Activated CD8-positive, alpha-beta memory T cell treated with anti-CD3 and anti-CD28 coated beads for 48 hours (primary cell): ENCODE results near the gene SMARCA4.
"Not testable (repeated sequence)": the region's sequence is repeated elsewhere in the genome, so short reads cannot be mapped to it uniquely, and the experiment has no call there.

Experiments used
- DNase-seq, 3 experiments: peaks; one replicate each; pipeline ENCODE4 v3.0.0-alpha.2; 2020; ENCODE audit warnings: low read depth in 2 of 3, low spot score in 2 of 3

SMARCA4 gene

DNA sequence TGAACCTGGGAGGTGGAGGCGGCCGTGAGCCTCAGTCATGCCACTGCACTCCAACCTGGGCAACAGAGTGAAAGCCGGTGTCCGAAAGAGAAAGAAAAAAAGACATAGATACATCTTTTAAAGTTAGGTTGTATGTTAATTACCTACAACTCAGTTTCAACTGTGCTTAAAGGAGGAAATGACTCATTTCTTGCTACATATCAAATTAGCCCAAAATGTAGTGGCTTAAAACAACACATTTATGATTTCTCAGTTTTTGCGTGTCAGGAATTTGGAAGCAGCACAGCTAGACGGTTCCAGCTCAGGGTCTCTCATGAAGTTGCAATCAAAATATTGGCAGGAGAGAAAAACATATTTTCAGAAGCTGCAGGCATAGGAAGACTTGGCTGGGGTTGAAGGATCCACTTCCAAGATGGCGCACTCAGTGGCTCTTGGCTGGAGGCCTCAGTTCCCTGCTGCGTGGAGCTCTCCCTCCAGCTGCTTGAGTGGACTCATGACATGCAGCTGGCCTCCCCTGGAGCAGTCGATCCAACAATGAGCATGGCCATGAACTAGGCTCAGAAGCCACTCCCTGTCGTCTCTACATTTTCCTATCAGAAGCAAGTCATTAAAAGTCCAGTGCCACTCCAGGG lies 135.5 kb downstream of the SMARCA4 start:
- DNase-seq = no peak

DNA sequence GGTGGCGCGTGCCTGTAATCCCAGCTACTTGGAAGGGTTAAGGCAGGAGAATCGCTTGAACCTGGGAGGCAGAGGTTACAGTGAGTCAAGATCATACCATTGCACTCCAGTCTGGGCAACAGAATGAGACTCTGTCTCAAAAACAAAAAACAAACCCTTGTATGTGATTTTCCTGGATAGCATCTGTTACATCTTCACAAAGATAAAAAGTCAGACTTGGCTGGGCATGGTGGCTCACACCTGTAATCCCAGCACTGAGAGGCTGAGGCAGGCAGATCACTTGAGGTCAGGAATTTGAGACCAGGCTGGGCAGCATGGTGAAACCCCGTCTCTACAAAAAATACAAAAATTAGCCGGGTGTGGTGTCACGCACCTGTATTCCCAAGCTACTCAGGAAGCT lies 136.5 kb downstream of the SMARCA4 start:
- DNase-seq = not testable (repeated sequence)

DNA sequence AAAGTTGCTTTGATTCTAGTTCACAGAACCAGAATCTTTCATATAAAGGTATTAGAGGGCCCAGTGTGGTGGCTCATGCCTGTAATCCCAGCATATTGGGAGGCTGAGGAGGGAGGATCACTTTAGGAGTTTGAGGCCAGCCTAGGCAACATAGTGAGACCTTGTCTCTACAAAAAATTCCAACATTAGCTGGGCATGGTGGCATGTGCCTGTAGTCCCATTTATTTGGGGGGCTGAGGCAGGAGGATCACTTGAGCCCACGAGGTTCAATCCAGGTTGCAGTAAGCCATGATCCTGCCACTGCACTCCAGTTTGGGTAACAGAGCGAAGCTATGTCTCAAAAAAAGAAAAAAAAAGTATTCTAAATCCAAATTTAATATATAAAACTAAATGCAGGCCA lies 137.5 kb downstream of the SMARCA4 start:
- no peak for DNase-seq

DNA sequence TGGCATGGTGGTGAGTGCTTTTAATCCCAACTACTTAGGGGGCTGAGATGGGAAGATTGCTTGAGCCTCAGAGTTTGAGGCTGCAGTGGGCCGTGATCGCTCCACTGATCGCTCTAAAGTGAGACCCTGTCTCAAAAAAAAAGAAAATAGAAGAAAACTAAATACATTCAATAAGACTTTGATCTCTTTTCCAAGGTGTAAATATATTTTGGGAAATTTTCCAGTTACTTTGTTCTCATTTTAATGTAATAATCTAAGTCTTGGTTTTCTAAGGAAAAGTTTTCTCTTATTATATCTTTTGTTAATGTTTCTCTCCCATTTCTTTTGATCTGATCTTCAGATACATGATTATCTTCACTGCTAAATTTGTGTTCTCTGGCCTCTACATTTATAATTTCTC lies 138.0 kb downstream of the SMARCA4 start:
- DNase-seq = no peak

DNA sequence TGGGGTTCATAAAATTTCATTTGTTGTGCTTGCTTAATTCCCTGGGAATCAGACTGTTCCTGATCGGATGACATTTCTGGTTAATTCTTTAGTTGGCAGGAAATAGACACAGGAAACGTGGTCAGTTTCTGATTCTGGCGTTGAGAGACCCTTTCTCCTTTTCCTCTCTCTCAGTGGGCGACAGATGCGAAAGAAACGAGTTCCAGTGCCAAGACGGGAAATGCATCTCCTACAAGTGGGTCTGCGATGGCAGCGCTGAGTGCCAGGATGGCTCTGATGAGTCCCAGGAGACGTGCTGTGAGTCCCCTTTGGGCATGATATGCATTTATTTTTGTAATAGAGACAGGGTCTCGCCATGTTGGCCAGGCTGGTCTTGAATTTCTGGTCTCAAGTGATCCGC lies 139.2 kb downstream of the SMARCA4 start:
- DNase-seq = no peak

DNA sequence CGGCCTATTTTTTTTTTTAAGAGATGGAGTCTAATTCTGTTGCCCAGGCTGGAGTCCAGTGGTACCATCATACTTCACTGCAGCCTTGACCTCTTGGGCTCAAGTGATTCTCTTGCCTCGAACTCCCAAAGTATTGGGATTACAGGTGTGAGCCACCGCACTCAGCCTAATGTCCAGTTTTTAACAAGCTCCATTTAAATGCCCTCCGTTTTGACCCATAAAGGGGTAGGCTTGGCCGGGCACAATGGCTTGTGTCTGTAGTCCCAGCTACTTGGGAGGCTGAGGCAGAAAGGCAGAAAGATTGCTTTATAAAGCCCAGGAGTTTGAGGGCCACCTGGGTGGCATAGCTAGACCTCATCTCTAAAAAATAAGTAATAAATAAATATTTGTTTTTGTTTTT lies 140.2 kb downstream of the SMARCA4 start:
- DNase-seq = no peak

DNA sequence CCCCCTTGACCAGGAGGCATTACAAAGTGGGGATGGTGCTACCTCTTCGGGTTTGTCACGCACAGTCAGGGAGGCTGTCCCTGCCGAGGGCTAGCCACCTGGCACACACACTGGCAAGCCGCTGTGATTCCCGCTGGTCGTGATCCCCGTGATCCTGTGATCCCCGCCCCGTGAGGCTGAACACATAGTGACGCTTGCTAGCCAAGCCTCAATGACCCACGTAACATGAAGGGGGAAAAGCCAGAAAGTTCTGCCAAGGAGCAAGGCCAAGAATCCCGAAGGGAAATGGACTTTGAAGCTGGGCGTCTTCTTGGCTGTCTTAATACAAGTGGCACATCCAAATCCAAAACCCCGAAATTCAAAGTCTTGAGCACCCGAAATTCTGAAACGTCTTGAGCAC lies 142.1 kb downstream of the SMARCA4 start:
- DNase-seq = no peak

DNA sequence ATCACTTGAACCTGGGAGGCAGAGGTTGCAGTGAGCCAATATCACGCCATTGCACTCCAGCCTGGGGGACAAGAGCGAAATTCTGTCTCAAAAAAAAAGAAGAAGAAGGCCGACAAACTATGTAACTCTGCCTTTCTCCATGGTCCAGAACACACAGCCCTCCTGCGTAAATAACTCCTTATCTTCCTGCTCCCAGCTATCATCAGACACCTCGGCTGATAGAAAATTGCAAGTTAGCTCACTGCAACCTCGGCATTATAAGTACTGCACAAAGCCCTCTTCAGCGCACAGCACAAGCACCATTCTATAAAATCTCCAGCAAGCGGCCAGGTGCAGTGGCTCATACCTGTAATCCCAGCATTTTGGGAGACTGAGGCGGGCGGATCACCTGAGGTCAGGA lies 142.8 kb downstream of the SMARCA4 start:
- DNase-seq = not testable (repeated sequence)

DNA sequence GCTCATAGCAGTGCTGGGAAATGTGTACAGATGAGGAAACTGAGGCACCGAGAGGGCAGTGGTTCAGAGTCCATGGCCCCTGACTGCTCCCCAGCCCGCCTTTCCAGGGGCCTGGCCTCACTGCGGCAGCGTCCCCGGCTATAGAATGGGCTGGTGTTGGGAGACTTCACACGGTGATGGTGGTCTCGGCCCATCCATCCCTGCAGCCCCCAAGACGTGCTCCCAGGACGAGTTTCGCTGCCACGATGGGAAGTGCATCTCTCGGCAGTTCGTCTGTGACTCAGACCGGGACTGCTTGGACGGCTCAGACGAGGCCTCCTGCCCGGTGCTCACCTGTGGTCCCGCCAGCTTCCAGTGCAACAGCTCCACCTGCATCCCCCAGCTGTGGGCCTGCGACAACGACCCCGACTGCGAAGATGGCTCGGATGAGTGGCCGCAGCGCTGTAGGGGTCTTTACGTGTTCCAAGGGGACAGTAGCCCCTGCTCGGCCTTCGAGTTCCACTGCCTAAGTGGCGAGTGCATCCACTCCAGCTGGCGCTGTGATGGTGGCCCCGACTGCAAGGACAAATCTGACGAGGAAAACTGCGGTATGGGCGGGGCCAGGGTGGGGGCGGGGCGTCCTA lies 144.3 kb downstream of the SMARCA4 start:
- DNase-seq = no peak

DNA sequence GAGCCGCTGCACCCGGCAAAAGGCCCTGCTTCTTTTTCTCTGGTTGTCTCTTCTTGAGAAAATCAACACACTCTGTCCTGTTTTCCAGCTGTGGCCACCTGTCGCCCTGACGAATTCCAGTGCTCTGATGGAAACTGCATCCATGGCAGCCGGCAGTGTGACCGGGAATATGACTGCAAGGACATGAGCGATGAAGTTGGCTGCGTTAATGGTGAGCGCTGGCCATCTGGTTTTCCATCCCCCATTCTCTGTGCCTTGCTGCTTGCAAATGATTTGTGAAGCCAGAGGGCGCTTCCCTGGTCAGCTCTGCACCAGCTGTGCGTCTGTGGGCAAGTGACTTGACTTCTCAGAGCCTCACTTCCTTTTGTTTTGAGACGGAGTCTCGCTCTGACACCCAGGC lies 145.6 kb downstream of the SMARCA4 start:
- no peak for DNase-seq

DNA sequence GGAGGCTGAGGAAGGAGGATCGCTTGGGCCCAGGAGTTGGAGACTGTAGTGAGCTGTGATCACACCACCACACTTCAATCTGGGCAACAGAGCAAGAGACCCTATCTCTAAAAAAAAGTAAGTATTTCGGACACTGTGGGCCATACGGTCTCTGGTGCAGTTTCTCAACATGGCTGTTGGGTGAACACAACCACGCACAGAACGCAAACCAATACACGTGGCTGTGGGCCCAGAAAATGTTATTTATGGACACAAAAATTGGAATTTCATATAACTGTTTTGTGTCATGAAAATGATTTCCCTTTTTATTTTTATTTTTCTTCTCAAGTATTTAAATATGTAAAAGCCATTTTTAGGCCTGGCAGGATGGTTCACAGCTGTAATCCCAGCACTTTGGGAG lies 147.9 kb downstream of the SMARCA4 start:
- DNase-seq = no peak

DNA sequence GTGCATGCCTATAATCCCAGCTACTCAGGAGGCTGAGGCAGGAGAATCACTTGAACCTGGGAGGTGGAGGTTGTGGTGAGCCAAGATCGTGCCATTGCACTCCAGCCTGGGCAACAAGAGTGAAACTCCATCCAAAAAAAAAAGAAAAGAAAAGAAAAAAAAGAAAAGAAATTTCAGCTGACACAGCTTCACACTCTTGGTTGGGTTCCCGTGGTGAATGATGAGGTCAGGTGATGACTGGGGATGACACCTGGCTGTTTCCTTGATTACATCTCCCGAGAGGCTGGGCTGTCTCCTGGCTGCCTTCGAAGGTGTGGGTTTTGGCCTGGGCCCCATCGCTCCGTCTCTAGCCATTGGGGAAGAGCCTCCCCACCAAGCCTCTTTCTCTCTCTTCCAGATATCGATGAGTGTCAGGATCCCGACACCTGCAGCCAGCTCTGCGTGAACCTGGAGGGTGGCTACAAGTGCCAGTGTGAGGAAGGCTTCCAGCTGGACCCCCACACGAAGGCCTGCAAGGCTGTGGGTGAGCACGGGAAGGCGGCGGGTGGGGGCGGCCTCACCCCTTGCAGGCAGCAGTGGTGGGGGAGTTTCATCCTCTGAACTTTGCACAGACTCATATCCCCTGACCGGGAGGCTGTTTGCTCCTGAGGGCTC lies 150.4 kb downstream of the SMARCA4 start:
- no peak for DNase-seq

DNA sequence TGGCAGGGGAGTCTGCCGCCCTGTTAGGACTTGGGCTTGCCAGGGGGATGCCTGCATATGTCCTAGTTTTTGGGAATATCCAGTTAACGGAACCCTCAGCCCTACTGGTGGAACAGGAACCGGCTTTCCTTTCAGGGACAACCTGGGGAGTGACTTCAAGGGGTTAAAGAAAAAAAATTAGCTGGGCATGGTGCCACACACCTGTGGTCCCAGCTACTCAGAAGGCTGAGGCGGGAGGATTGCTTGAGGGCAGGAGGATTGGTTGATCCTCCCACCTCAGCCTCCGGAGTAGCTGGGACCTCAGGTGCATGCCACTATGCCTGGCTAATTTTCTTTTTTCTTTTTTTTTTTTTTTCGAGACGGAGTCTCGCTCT lies 150.9 kb downstream of the SMARCA4 start:
- no peak for DNase-seq
